ENCODE results near the gene TARS2. TPM values are rescaled to one million over a fixed set of nuclear protein-coding genes. Genes with fewer than 3 reads are reported as not detected.

TARS2 gene
- total RNA-seq, 1 experiment from 2014 or later, result 17.8 TPM

- peak; percentile 87 for DNase-seq (ENCODE audit: low read depth)
Measured at GRCh38 chr1:150507912-150508864, 21.0 kb downstream of the TARS2 start, which contains the start of gene ECM1. ECM1 (plus strand) TSS chr1:150508109; CDS start chr1:150508210, 101 bp downstream.

- DNase-seq (ENCODE audit: low read depth), result no peak
Measured at GRCh38 chr1:150508982-150509381, 21.8 kb downstream of the TARS2 start.

- DNase-seq (ENCODE audit: low read depth), result no peak
Measured at GRCh38 chr1:150511551-150511950, 24.3 kb downstream of the TARS2 start.

- no peak for DNase-seq (ENCODE audit: low read depth)
Measured at GRCh38 chr1:150511985-150512660, 24.9 kb downstream of the TARS2 start.

- DNase-seq (ENCODE audit: low read depth), result no peak
Measured at GRCh38 chr1:150512846-150513245, 25.6 kb downstream of the TARS2 start.

- no peak for DNase-seq (ENCODE audit: low read depth)
Measured at GRCh38 chr1:150513351-150513791, 26.2 kb downstream of the TARS2 start.

GRCh38 chr1:150514260-150514659 lies 27.0 kb downstream of the TARS2 start:
- no peak for DNase-seq (ENCODE audit: low read depth)

- no peak for DNase-seq (ENCODE audit: low read depth)
Measured at GRCh38 chr1:150514913-150515327, 27.7 kb downstream of the TARS2 start.

GRCh38 chr1:150515328-150516049 lies 28.3 kb downstream of the TARS2 start, which contains the start of gene FALEC:
FALEC (plus strand) TSS chr1:150515752.
- DNase-seq (ENCODE audit: low read depth), result peak; percentile 99

- no peak for DNase-seq (ENCODE audit: low read depth)
Measured at GRCh38 chr1:150516050-150516591, 28.9 kb downstream of the TARS2 start.

- no peak for DNase-seq (ENCODE audit: low read depth)
Measured at GRCh38 chr1:150516616-150517015, 29.4 kb downstream of the TARS2 start.

- DNase-seq (ENCODE audit: low read depth), result no peak
Measured at GRCh38 chr1:150521196-150521968, 34.2 kb downstream of the TARS2 start.

- no peak for DNase-seq (ENCODE audit: low read depth)
Measured at GRCh38 chr1:150525348-150525747, 38.1 kb downstream of the TARS2 start.

GRCh38 chr1:150528196-150528595 lies 41.0 kb downstream of the TARS2 start:
- DNase-seq (ENCODE audit: low read depth), result no peak

- peak; percentile 53 for DNase-seq (ENCODE audit: low read depth)
Measured at GRCh38 chr1:150529017-150529416, 41.8 kb downstream of the TARS2 start.

- DNase-seq (ENCODE audit: low read depth), result no peak
Measured at GRCh38 chr1:150530491-150531159, 43.4 kb downstream of the TARS2 start.

- DNase-seq (ENCODE audit: low read depth), result no peak
Measured at GRCh38 chr1:150532860-150533259, 45.6 kb downstream of the TARS2 start.

GRCh38 chr1:150534002-150534401 lies 46.8 kb downstream of the TARS2 start:
- DNase-seq (ENCODE audit: low read depth), result no peak

- no peak for DNase-seq (ENCODE audit: low read depth)
Measured at GRCh38 chr1:150535511-150536287, 48.5 kb downstream of the TARS2 start.
